Astrocyte (in vitro differentiated cells and primary cell): ENCODE measurements around the gene KRTAP3-3. TPM values are rescaled to one million over a fixed set of nuclear protein-coding genes. Genes with fewer than 3 reads are reported as not detected.

Experiments
- DNase-seq: peaks from one replicate; pipeline ENCODE4 v3.0.0-alpha.2; 2010; ENCODE audit warnings: low read depth
- FAIRE-seq: peaks from 2 replicates; lab custom pipeline; 2011; peaks lifted over from hg19 to GRCh38; lab: Jason Lieb, UNC
- H2AFZ ChIP-seq: 2 replicates; pipeline ENCODE4 v1.6.0; 2012; ENCODE audit warnings: low read depth, low read length, inconsistent platforms
- H3K27ac ChIP-seq: 2 replicates; pipeline ENCODE4 v1.5.1; 2011; ENCODE audit warnings: low read depth, low read length, inconsistent platforms
- H3K27me3 ChIP-seq: 2 replicates; pipeline ENCODE4 v1.6.0; 2011; ENCODE audit warnings: low read length, inconsistent platforms; ENCODE audit not compliant: insufficient read depth
- H3K36me3 ChIP-seq: 2 replicates; pipeline ENCODE4 v1.5.1; 2011; ENCODE audit warnings: low read length, inconsistent platforms; ENCODE audit not compliant: insufficient read depth
- H3K4me1 ChIP-seq: 2 replicates; pipeline ENCODE4 v1.5.1; 2011; ENCODE audit warnings: low read length, inconsistent platforms; ENCODE audit not compliant: insufficient read depth
- H3K4me2 ChIP-seq: 2 replicates; pipeline ENCODE4 v1.6.0; 2012; ENCODE audit warnings: low read length, inconsistent platforms
- H3K4me3 ChIP-seq: 2 replicates; pipeline ENCODE4 v1.5.1; 2011; ENCODE audit warnings: low read depth, mild to moderate bottlenecking, low read length, inconsistent platforms; ENCODE audit not compliant: insufficient read depth
- H3K79me2 ChIP-seq: 2 replicates; pipeline ENCODE4 v1.6.0; 2012; ENCODE audit warnings: mild to moderate bottlenecking, low read length, inconsistent platforms; ENCODE audit not compliant: insufficient read depth
- H3K9ac ChIP-seq: 2 replicates; pipeline ENCODE4 v1.6.0; 2012; ENCODE audit warnings: mild to moderate bottlenecking, low read length, inconsistent platforms
- H3K9me3 ChIP-seq: 2 replicates; pipeline ENCODE4 v1.5.1; 2012; ENCODE audit warnings: low read depth, mild to moderate bottlenecking, low read length, inconsistent platforms; ENCODE audit not compliant: insufficient read depth
- H4K20me1 ChIP-seq: 2 replicates; pipeline ENCODE4 v1.6.0; 2012; ENCODE audit warnings: low read length, inconsistent platforms; ENCODE audit not compliant: insufficient read depth
- H3K27ac Mint-ChIP-seq: one replicate; pipeline ENCODE4 v1.8.0; 2021; ENCODE audit warnings: mild to moderate bottlenecking, mixed read lengths; ENCODE audit not compliant: unreplicated experiment
- H3K27me3 Mint-ChIP-seq: one replicate; pipeline ENCODE4 v1.8.0; 2021; ENCODE audit warnings: low read depth, mixed read lengths; ENCODE audit not compliant: unreplicated experiment
- H3K36me3 Mint-ChIP-seq: one replicate; pipeline ENCODE4 v1.8.0; 2021; ENCODE audit warnings: low read depth, mixed read lengths; ENCODE audit not compliant: unreplicated experiment
- H3K4me1 Mint-ChIP-seq: one replicate; pipeline ENCODE4 v1.8.0; 2021; ENCODE audit warnings: low read depth, mixed read lengths; ENCODE audit not compliant: unreplicated experiment
- H3K4me3 Mint-ChIP-seq: one replicate; pipeline ENCODE4 v1.8.0; 2021; ENCODE audit warnings: mild to moderate bottlenecking, moderate library complexity, mixed read lengths; ENCODE audit not compliant: unreplicated experiment
- H3K9me3 Mint-ChIP-seq: one replicate; pipeline ENCODE4 v1.8.0; 2021; ENCODE audit warnings: mild to moderate bottlenecking, mixed read lengths; ENCODE audit not compliant: unreplicated experiment
- EZH2 ChIP-seq: IDR thresholded peaks from 2 replicates; pipeline ENCODE4 v1.6.1; 2012; ENCODE audit warnings: mild to moderate bottlenecking, low read length, inconsistent platforms; ENCODE audit not compliant: insufficient read depth
- total RNA-seq: library from RNA; stranded (reverse); gene quantifications from 2 replicates; pipeline ENCODE4 v1.2.1, GENCODE V29; 2021
- TF ChIP-seq, protein P1 (sequence below): IDR thresholded peaks from 2 replicates; pipeline ENCODE4 v1.5.1; 2011; ENCODE audit warnings: low read depth, mild to moderate bottlenecking, inconsistent platforms, low read length, moderate library complexity; ENCODE audit not compliant: insufficient read depth

The KRTAP3-3 gene
- total RNA-seq, 1 donor from 2014 or later, result not detected

GRCh38 chr17:40993084-40993483 is 880 bp downstream of the KRTAP3-3 start:
- Histone ChIP-seq H3K27ac (no peak overlapping the region), H3K4me2 (no peak overlapping the region), H3K4me1 (no peaks in the 10 kb centered on the region), H3K9me3 (no peaks in the 10 kb centered on the region), H3K36me3 (no peaks in the 10 kb centered on the region), H3K9ac (no peak overlapping the region), H3K4me3 (no peak overlapping the region), H3K27me3 (no peaks in the 10 kb centered on the region), H2AFZ (no peak overlapping the region), H3K79me2 (no peaks in the 10 kb centered on the region), H4K20me1 (no peaks in the 10 kb centered on the region)
- H3K9me3 Mint-ChIP-seq, result no peaks in the 10 kb centered on the region
- H3K4me3 Mint-ChIP-seq, result no peak overlapping the region
- TF ChIP-seq, protein P1, sequence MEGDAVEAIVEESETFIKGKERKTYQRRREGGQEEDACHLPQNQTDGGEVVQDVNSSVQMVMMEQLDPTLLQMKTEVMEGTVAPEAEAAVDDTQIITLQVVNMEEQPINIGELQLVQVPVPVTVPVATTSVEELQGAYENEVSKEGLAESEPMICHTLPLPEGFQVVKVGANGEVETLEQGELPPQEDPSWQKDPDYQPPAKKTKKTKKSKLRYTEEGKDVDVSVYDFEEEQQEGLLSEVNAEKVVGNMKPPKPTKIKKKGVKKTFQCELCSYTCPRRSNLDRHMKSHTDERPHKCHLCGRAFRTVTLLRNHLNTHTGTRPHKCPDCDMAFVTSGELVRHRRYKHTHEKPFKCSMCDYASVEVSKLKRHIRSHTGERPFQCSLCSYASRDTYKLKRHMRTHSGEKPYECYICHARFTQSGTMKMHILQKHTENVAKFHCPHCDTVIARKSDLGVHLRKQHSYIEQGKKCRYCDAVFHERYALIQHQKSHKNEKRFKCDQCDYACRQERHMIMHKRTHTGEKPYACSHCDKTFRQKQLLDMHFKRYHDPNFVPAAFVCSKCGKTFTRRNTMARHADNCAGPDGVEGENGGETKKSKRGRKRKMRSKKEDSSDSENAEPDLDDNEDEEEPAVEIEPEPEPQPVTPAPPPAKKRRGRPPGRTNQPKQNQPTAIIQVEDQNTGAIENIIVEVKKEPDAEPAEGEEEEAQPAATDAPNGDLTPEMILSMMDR, result no peak
- TF ChIP-seq EZH2, result no peak
- no peaks in the 10 kb centered on the region for H3K27me3 Mint-ChIP-seq
- no peaks in the 10 kb centered on the region for H3K36me3 Mint-ChIP-seq
- DNase-seq (no peak), FAIRE-seq (no peak)
- H3K4me1 Mint-ChIP-seq, result peaks cover 7% of the 10 kb centered on the region
- no peak overlapping the region for H3K27ac Mint-ChIP-seq

GRCh38 chr17:40992666-40993065 is 1.3 kb downstream of the KRTAP3-3 start:
- no peaks in the 10 kb centered on the region for H3K79me2 ChIP-seq
- no peak for FAIRE-seq

GRCh38 chr17:40986920-40987319 is 7.0 kb downstream of the KRTAP3-3 start:
- no peaks in the 10 kb centered on the region for H3K4me1 Mint-ChIP-seq
- no peaks in the 10 kb centered on the region for H3K4me1 ChIP-seq
- no peaks in the 10 kb centered on the region for H3K9me3 ChIP-seq
- no peak overlapping the region for H3K4me3 Mint-ChIP-seq
- no peak overlapping the region for H3K27ac Mint-ChIP-seq
- no peaks in the 10 kb centered on the region for H3K79me2 ChIP-seq
- peaks cover 1% of the 10 kb centered on the region for H3K27me3 Mint-ChIP-seq
- H3K36me3 Mint-ChIP-seq, result no peaks in the 10 kb centered on the region
- H3K27me3 ChIP-seq, result no peaks in the 10 kb centered on the region
- no peak overlapping the region for H3K4me2 ChIP-seq
- H3K9me3 Mint-ChIP-seq, result no peaks in the 10 kb centered on the region
- TF ChIP-seq EZH2, result no peak
- TF ChIP-seq, protein P1, result no peak
- no peak overlapping the region for H3K27ac ChIP-seq
- FAIRE-seq, result no peak
- no peak overlapping the region for H3K9ac ChIP-seq
- H2AFZ ChIP-seq, result no peak overlapping the region
- H3K4me3 ChIP-seq, result no peak overlapping the region
- no peaks in the 10 kb centered on the region for H4K20me1 ChIP-seq
- DNase-seq, result no peak
- no peaks in the 10 kb centered on the region for H3K36me3 ChIP-seq

More at GRCh38 chr17:40992666-40993065, 1.3 kb downstream of the KRTAP3-3 start:
- no peak for DNase-seq
- H3K4me1 ChIP-seq, result no peaks in the 10 kb centered on the region
- no peak overlapping the region for H3K27ac ChIP-seq
- H3K4me2 ChIP-seq, result no peak overlapping the region
- no peak for TF ChIP-seq EZH2
- TF ChIP-seq, protein P1, result no peak
- H3K9me3 ChIP-seq, result no peaks in the 10 kb centered on the region
- H3K36me3 ChIP-seq, result no peaks in the 10 kb centered on the region
- no peak overlapping the region for H3K9ac ChIP-seq
- H3K4me1 Mint-ChIP-seq, result peaks cover 7% of the 10 kb centered on the region
- H3K9me3 Mint-ChIP-seq, result no peaks in the 10 kb centered on the region
- H3K27me3 Mint-ChIP-seq, result no peaks in the 10 kb centered on the region
- H3K36me3 Mint-ChIP-seq, result no peaks in the 10 kb centered on the region
- H3K4me3 ChIP-seq, result no peak overlapping the region
- no peak overlapping the region for H3K4me3 Mint-ChIP-seq
- no peak overlapping the region for H2AFZ ChIP-seq
- H3K27ac Mint-ChIP-seq, result no peak overlapping the region
- H3K27me3 ChIP-seq, result no peaks in the 10 kb centered on the region
- no peaks in the 10 kb centered on the region for H4K20me1 ChIP-seq
